ENCODE data around the gene CEP83.

DNA sequence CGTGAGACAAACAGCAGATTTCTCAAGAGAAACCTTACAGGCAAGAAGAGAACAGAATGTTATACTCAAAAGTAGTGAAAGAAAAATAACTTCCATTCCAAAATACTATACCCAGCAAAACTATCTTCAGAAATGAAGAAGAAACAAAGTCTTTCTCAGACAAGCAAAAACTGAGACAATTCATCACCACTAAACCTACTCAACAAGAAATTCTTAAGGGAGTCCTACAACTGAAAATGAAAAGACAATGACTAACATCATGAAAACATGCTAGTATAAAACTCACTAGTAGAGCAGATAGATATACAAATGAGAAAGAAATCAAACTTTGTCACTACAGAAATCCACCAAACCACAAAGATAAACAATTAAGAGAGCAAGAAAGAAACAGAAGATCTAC lies 106.5 kb downstream of the CEP83 start:
- no peak for TF ChIP-seq GATA3 (IDR thresholded peaks at IDR 0.05; ENCODE audit: low read depth, low read length)
- no peak for TF ChIP-seq GATA2 (IDR thresholded peaks at IDR 0.05; ENCODE audit: low read depth, low read length)
